Measurements from ENCODE around the gene GPRC5C.

GRCh38 chr17:74404789-74405188 is 27.1 kb upstream of the GPRC5C start:
- no peak for TF ChIP-seq CTCF (IDR thresholded peaks at IDR 0.05)
- no peak for TF ChIP-seq POLR2AphosphoS5 (IDR thresholded peaks at IDR 0.05)
